GM19099 (cell line): ENCODE results near the gene C14orf180.

ENCODE experiments used
- POLR2A ChIP-seq: IDR thresholded peaks from 3 replicates; pipeline ENCODE4 v1.6.1; 2011; ENCODE audit warnings: low read depth; ENCODE audit not compliant: insufficient read length; ENCODE audit errors: extremely low read depth

Gene C14orf180

DNA sequence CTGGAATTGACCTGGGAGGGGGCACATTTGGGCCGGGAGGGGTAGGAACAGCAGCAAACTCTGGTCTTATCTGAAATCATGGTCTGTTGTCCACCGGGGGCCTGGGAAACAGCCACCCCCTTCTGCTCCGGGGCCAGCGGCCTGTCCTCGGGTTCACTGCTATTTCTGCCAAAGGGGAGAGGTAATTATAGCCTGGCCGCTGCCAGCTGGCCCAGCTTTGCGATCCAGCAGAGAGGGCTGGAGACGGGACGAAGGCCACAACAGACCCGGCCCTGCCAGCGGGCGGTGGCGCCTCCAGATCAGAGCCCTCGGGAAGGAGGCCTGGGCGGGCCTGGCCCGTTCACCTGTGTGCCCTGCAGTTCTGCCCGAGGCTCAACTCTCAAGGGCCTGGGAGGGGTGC is at the start of gene C14orf180:
TSS of gene C14orf180 (plus strand) at position 258 of the 400 bp plus-strand sequence. CDS start 6,667 bp downstream, outside the sequence.
- TF ChIP-seq POLR2A = no peak

DNA sequence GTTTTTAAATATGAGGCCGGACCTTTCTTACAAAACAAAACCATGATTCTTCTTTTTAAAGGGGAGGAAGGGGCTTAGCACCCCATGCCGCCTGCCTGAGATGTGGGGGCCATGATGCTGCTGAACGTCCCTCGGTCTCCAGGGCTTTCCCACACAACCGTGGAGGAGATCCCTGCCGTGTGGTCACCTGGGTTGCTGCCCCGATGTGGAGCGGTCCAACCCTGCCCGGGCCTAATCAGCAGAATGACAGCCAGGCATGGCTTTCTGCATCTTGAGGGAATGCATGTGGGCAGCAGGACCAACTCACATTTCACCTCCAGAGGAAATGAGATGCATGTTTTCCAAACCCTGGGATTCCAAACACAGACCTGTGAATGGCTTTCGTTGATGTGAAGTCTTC is 48.9 kb upstream of the C14orf180 start:
- no peak for TF ChIP-seq POLR2A

GRCh38 chr14:104531421-104532190 is 48.0 kb upstream of the C14orf180 start:
- no peak for TF ChIP-seq POLR2A

- TF ChIP-seq POLR2A = no peak
These were observed 47.4 kb upstream of the C14orf180 start for GRCh38 chr14:104532191-104532555.

- TF ChIP-seq POLR2A = no peak
These were observed 45.5 kb upstream of the C14orf180 start for GRCh38 chr14:104534036-104534435.

DNA sequence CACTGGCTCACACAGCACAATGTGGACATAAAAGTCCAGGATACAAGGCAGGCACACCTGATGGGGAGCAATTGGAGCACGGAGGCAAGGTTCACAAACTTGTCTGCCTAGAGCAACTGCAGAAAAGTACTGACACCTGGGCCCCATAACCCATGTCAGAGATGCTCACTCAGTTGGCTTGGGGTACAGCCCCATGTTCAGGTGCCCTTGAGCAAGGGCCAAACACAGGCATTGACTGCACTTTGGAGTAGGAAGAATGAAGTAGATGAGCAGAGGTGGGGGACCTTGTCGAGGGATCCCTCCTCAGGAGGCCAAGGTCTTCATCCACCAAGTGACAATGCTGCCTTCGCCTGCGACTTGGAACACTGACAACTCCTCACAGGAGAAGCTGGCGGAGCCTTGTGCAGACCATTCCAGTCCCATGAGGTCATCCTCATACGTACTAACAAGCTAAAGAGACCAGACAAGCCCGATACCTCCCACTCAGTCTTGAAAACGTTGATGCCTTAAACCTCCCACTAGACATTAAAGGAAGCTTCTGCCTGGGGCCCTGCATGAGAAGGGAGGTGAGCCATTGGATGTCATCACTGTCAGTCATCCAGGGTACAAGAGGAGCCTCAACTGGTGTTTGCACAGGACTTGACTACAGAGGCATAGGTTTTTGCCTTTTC is 42.5 kb upstream of the C14orf180 start:
- no peak for TF ChIP-seq POLR2A

DNA sequence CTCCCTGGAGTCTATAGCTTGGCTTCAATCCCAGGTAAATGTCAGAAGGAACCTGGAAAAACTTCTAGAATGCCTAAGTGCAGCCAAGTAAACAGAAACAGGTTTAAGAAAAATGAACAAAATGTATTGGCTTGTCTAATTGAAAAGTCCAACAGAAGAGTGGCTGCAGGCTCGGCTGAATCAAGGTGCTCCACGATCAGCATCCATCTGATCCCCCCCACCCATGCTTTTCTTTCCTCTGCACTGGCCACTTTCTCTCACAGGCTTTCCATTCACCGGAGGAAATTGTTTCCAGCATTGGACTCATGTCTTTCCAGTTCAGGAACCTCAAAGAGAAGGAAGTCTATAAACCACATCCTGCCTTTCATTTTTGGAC is 42.0 kb upstream of the C14orf180 start:
- TF ChIP-seq POLR2A = no peak

DNA sequence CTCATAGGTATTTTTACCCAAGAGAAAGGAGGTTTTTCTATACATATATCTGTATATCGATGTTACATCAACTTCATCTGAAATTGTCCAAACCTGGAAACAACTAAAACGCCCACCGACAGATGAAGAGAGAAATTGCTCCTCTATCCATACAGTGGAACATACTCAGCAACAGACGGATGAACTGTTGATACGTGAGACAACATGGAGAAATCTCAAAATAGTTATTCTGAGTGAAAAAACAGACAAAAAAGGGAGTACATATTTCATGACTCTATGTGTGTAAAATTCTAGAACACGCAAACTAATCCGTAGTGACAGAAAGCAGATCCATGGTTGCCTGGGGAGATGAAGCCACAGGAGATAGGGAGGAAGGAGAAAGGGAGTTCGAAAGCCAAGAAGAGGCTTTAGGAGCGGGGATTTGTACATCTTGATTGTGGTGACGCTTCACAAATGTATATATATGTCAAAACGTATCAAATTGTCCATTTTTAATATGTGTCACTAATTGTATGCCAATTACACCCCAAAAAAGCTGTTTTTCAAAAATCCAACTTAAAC is 37.6 kb upstream of the C14orf180 start:
- no peak for TF ChIP-seq POLR2A

- TF ChIP-seq POLR2A = no peak
These were observed 36.4 kb upstream of the C14orf180 start for GRCh38 chr14:104542871-104543830.

DNA sequence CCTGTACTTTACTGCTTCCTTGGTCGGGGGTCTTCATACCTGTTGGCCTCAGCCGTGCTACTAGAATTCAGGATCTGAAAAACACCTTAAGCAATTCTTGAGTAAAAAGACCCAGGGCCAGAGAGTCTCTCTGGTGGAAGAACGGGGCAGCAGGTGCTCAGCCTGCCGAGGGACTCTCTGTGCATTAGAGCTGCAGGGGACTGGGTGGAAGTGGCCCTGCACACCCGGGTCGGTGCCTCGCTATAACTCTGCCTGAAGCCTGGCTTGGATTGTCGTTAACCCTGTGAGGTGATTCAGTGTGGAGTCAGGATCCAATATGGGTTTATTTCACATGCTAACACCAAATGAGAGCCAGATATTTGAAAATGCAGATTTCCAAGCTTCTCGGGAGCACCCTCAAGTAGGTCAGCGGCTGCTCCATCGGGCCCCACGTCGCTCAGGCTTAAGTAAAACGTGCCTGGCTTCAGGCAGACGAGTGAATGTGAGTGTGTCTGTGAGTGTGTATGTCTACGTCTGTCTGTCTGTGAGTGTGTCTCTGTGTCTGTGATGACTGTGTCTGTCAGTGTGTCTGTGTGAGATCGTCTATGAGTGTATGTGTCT is 35.1 kb upstream of the C14orf180 start:
- TF ChIP-seq POLR2A = no peak

DNA sequence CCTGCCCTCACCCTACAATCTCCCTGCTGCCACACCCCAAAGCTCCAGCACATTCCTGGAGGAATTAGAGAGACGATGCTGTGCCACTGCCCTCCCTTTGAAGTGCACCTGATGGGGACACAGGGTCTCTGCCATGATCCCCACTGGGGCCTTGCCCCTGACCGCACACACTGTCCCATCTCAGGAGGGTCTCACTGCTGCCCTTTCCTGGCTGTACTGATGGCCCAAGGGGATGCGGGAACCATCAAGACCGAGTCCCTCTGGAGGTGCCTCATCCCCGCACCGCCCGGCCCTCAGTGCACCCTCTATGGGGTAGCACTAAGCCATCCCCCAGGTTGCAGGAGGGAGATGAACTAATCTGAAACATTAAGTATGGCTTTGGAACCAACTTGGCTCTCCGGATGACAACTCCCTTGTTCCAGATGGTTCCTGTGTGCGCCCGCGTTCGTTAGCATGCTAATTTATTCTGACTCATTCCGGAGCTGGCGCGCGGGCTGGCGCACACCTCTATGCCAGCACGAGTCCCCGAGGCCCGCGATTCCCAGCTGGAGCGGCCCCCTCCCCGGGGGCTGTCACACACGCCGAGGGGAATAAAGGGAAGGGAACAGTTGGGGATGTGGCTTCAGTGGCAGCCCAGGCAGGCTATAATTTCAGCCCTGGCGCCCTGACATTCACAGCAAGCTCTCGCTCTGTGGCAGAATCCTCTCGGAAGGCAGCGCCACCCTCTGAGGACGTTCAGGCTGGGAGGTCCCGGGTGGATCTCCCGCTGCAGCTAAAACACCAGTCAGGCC is 34.2 kb upstream of the C14orf180 start:
- TF ChIP-seq POLR2A = no peak

DNA sequence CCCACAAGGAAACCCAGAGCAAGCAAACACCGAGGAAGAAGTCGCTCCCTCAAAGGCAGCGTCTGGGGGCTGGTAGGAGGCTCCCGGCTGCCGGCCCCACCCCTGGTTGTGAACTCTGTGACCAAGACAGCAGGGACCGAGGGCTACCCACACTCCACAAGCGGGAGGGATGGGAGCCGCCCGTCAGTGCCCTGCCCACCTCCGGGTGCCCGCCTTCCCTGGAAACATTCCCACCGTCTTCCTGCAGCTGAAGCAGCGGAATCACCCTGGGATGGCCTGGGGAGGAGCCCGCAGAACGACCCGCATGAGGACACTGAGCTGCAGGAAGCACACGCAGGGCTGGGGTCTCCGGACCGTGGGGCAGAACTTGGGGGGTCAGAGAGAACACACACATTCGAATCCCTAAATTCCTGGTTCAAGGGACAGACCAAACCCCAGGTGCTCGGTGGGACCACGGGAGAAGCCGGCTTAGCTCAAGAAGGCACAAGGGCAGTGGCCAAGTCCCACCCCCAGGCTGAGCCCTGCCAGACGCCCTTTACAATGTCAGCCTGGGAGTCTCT is 33.5 kb upstream of the C14orf180 start:
- no peak for TF ChIP-seq POLR2A

- no peak for TF ChIP-seq POLR2A
These were observed 32.8 kb upstream of the C14orf180 start for GRCh38 chr14:104546591-104547309.

GRCh38 chr14:104547310-104547997 is 32.1 kb upstream of the C14orf180 start:
- TF ChIP-seq POLR2A = no peak
